ENCODE results near the gene TMEM198. TPM values are rescaled to one million over a fixed set of nuclear protein-coding genes. Genes with fewer than 3 reads are reported as not detected.

Gene TMEM198
- total RNA-seq, 1 donor from 2014 or later, result 7.6 TPM

- DNase-seq (ENCODE audit: low read depth), result no peak
- Histone ChIP-seq H3K4me3 (ENCODE audit: low read depth, low read length) (no peak overlapping the region), H3K36me3 (ENCODE audit: control insufficient read depth, insufficient read depth, low read length) (no peaks in the 10 kb centered on the region), H3K27me3 (ENCODE audit: control insufficient read depth, insufficient read depth, low read length) (peaks cover 75% of the 10 kb centered on the region)
- no peak for TF ChIP-seq CTCF (IDR thresholded peaks at IDR 0.05; ENCODE audit: insufficient read depth, low read length, poor library complexity, severe bottlenecking)
Observed at GRCh38 chr2:219515874-219516629, 27.8 kb upstream of the TMEM198 start.

- Histone ChIP-seq H3K4me3 (ENCODE audit: low read depth, low read length) (no peak overlapping the region), H3K36me3 (ENCODE audit: control insufficient read depth, insufficient read depth, low read length) (no peaks in the 10 kb centered on the region), H3K27me3 (ENCODE audit: control insufficient read depth, insufficient read depth, low read length) (peaks cover 68% of the 10 kb centered on the region)
- DNase-seq (ENCODE audit: low read depth), result no peak
- no peak for TF ChIP-seq CTCF (IDR thresholded peaks at IDR 0.05; ENCODE audit: insufficient read depth, low read length, poor library complexity, severe bottlenecking)
Observed at GRCh38 chr2:219516888-219517287, 26.9 kb upstream of the TMEM198 start.

GRCh38 chr2:219517954-219518778 lies 25.7 kb upstream of the TMEM198 start:
- no peak overlapping the region for H3K4me3 ChIP-seq (ENCODE audit: low read depth, low read length)
- H3K36me3 ChIP-seq (ENCODE audit: control insufficient read depth, insufficient read depth, low read length), result no peaks in the 10 kb centered on the region
- peaks cover 56% of the 10 kb centered on the region for H3K27me3 ChIP-seq (ENCODE audit: control insufficient read depth, insufficient read depth, low read length)
- no peak for TF ChIP-seq CTCF (IDR thresholded peaks at IDR 0.05; ENCODE audit: insufficient read depth, low read length, poor library complexity, severe bottlenecking)
- DNase-seq (ENCODE audit: low read depth), result no peak

GRCh38 chr2:219519526-219519916 lies 24.3 kb upstream of the TMEM198 start:
- DNase-seq (ENCODE audit: low read depth), result no peak
- H3K27me3 ChIP-seq (ENCODE audit: control insufficient read depth, insufficient read depth, low read length), result peaks cover 43% of the 10 kb centered on the region
- no peaks in the 10 kb centered on the region for H3K36me3 ChIP-seq (ENCODE audit: control insufficient read depth, insufficient read depth, low read length)
- no peak for TF ChIP-seq CTCF (IDR thresholded peaks at IDR 0.05; ENCODE audit: insufficient read depth, low read length, poor library complexity, severe bottlenecking)
- no peak overlapping the region for H3K4me3 ChIP-seq (ENCODE audit: low read depth, low read length)

- no peaks in the 10 kb centered on the region for H3K36me3 ChIP-seq (ENCODE audit: control insufficient read depth, insufficient read depth, low read length)
- DNase-seq (ENCODE audit: low read depth), result no peak
- TF ChIP-seq CTCF (IDR thresholded peaks at IDR 0.05; ENCODE audit: insufficient read depth, low read length, poor library complexity, severe bottlenecking), result no peak
- no peak overlapping the region for H3K4me3 ChIP-seq (ENCODE audit: low read depth, low read length)
- peaks cover 37% of the 10 kb centered on the region for H3K27me3 ChIP-seq (ENCODE audit: control insufficient read depth, insufficient read depth, low read length)
Observed at GRCh38 chr2:219520079-219520478, 23.7 kb upstream of the TMEM198 start.

Data from kidney epithelial cell (primary cell).